Stimulated activated naive B cell treated with anti-CD40 and anti-IgM and Interleukin-4, amounts not matched to agents 10 μg/mL and 1 μg/mL and 100 μg/mL, for 72 hours (primary cell): Measurements from ENCODE around the gene KMT2A.
"Not testable (repeated sequence)": the region's sequence is repeated elsewhere in the genome, so short reads cannot be mapped to it uniquely, and the experiment has no call there.

Experiments used
- ATAC-seq, 2 donors: fragments of 150-1000 bp; cut with Tn5 transposase; replicated peaks; 2 replicates each; pipeline ENCODE4 v1.10.0; 2021; ENCODE audit warnings: moderate library complexity in 1 of 2
- DNase-seq: peaks from one replicate; pipeline ENCODE4 v3.0.0; 2021
- H3K27ac Mint-ChIP-seq: one replicate; pipeline ENCODE4 v1.8.0; 2022; ENCODE audit warnings: mild to moderate bottlenecking, mixed read lengths
- H3K27me3 Mint-ChIP-seq, 2 donors: one replicate each; pipeline ENCODE4 v1.8.0; 2022; ENCODE audit warnings: mixed read lengths in 2 of 2
- H3K36me3 Mint-ChIP-seq, 2 donors: one replicate each; pipeline ENCODE4 v1.8.0; 2022; ENCODE audit warnings: mixed read lengths in 2 of 2, mild to moderate bottlenecking in 1 of 2
- H3K4me1 Mint-ChIP-seq, 2 donors: one replicate each; pipeline ENCODE4 v1.8.0; 2022; ENCODE audit warnings: mixed read lengths in 2 of 2, mild to moderate bottlenecking in 1 of 2
- H3K4me3 Mint-ChIP-seq, 2 donors: one replicate each; pipeline ENCODE4 v1.8.0; 2022; ENCODE audit warnings: mild to moderate bottlenecking in 2 of 2, mixed read lengths in 2 of 2, moderate library complexity in 1 of 2
- H3K9me3 Mint-ChIP-seq, 2 donors: one replicate each; pipeline ENCODE4 v1.8.0; 2022; ENCODE audit warnings: mixed read lengths in 2 of 2, mild to moderate bottlenecking in 1 of 2

KMT2A gene

GRCh38 chr11:118435893-118436624 lies at the start of gene KMT2A:
Gene KMT2A (plus strand): TSS chr11:118436492. CDS start chr11:118436513, 21 bp downstream.
- peaks cover 26 to 48% of the 10 kb centered on the region in 2 donors for H3K4me1 Mint-ChIP-seq
- no peaks in the 10 kb centered on the region for H3K27me3 Mint-ChIP-seq
- ATAC-seq (peak; percentile 56 to 72), DNase-seq (peak; percentile 93)
- H3K4me3 Mint-ChIP-seq: peak within 1 kb of the TSS; percentile 96
- peaks cover 0 to 3% of the 10 kb centered on the region in 2 donors for H3K36me3 Mint-ChIP-seq
- H3K9me3 Mint-ChIP-seq: no peaks in the 10 kb centered on the region
- peak within 1 kb of the TSS; percentile 96 for H3K27ac Mint-ChIP-seq

GRCh38 chr11:118396097-118396501 lies 40.2 kb upstream of the KMT2A start:
- no peak for DNase-seq

GRCh38 chr11:118397448-118397847 lies 38.8 kb upstream of the KMT2A start:
- ATAC-seq (no peak), DNase-seq (no peak)
- Mint-ChIP-seq H3K27ac (no peak overlapping the region), H3K4me1 (peaks cover 16 to 20% of the 10 kb centered on the region in 2 donors), H3K9me3 (no peaks in the 10 kb centered on the region), H3K4me3 (no peak overlapping the region), H3K27me3 (no peaks in the 10 kb centered on the region), H3K36me3 (peaks cover 8 to 35% of the 10 kb centered on the region in 2 donors)

More at GRCh38 chr11:118396097-118396501, 40.2 kb upstream of the KMT2A start:
- peaks cover 11 to 28% of the 10 kb centered on the region in 2 donors for H3K36me3 Mint-ChIP-seq
- H3K4me1 Mint-ChIP-seq: peaks cover 16% of the 10 kb centered on the region in 2 donors
- peak overlapping the region; percentile 78 for H3K27ac Mint-ChIP-seq
- H3K9me3 Mint-ChIP-seq: no peaks in the 10 kb centered on the region
- no peak overlapping the region for H3K4me3 Mint-ChIP-seq
- no peak for ATAC-seq
- no peaks in the 10 kb centered on the region for H3K27me3 Mint-ChIP-seq

- Mint-ChIP-seq H3K9me3 (no peaks in the 10 kb centered on the region), H3K36me3 (peaks cover 7 to 37% of the 10 kb centered on the region in 2 donors), H3K27ac (peak overlapping the region; percentile 37), H3K4me1 (peaks cover 18 to 29% of the 10 kb centered on the region in 2 donors), H3K27me3 (no peaks in the 10 kb centered on the region), H3K4me3 (no peak overlapping the region)
- DNase-seq: no peak
- peak in 1 of 2 donors; percentile 34 for ATAC-seq
Observed at GRCh38 chr11:118398791-118399559, 37.3 kb upstream of the KMT2A start.

- ATAC-seq: peak; percentile 77 to 84
- peak within 1 kb of the TSS; percentile 95 to 97 for H3K4me3 Mint-ChIP-seq
- no peaks in the 10 kb centered on the region for H3K27me3 Mint-ChIP-seq
- peaks cover 9 to 36% of the 10 kb centered on the region in 2 donors for H3K36me3 Mint-ChIP-seq
- peak within 1 kb of the TSS; percentile 100 for H3K27ac Mint-ChIP-seq
- H3K4me1 Mint-ChIP-seq: peaks cover 24 to 50% of the 10 kb centered on the region in 2 donors
- peak; percentile 88 for DNase-seq
- H3K9me3 Mint-ChIP-seq: no peaks in the 10 kb centered on the region
Observed at GRCh38 chr11:118401151-118401879, 35.0 kb upstream of the KMT2A start, which contains the start of gene ATP5MG. Gene ATP5MG (plus strand): TSS chr11:118401606. CDS start chr11:118401666, 60 bp downstream.

- peak overlapping the region; percentile 95 to 97 for H3K4me3 Mint-ChIP-seq
- peak in 1 of 2 donors; percentile 38 for ATAC-seq
- H3K27ac Mint-ChIP-seq: peak overlapping the region; percentile 100
- H3K9me3 Mint-ChIP-seq: no peaks in the 10 kb centered on the region
- no peaks in the 10 kb centered on the region for H3K27me3 Mint-ChIP-seq
- H3K4me1 Mint-ChIP-seq: peaks cover 24 to 57% of the 10 kb centered on the region in 2 donors
- no peak for DNase-seq
- H3K36me3 Mint-ChIP-seq: peaks cover 9 to 41% of the 10 kb centered on the region in 2 donors
Observed at GRCh38 chr11:118401880-118402590, 34.3 kb upstream of the KMT2A start.

- H3K27me3 Mint-ChIP-seq, H3K9me3 Mint-ChIP-seq, ATAC-seq, DNase-seq: not testable (repeated sequence)
- H3K4me3 Mint-ChIP-seq: peak overlapping the region; percentile 95 to 97
- peaks cover 9 to 43% of the 10 kb centered on the region in 2 donors for H3K36me3 Mint-ChIP-seq
- peaks cover 24 to 57% of the 10 kb centered on the region in 2 donors for H3K4me1 Mint-ChIP-seq
- H3K27ac Mint-ChIP-seq: peak overlapping the region; percentile 62
Observed at GRCh38 chr11:118402594-118402993, 33.7 kb upstream of the KMT2A start.

- DNase-seq (no peak), ATAC-seq (no peak)
- peak overlapping the region; percentile 34 for H3K27ac Mint-ChIP-seq
- H3K9me3 Mint-ChIP-seq: no peaks in the 10 kb centered on the region
- no peak overlapping the region for H3K4me3 Mint-ChIP-seq
- peaks cover 17 to 55% of the 10 kb centered on the region in 2 donors for H3K36me3 Mint-ChIP-seq
- H3K4me1 Mint-ChIP-seq: peaks cover 16 to 69% of the 10 kb centered on the region in 2 donors
- H3K27me3 Mint-ChIP-seq: no peaks in the 10 kb centered on the region
Observed at GRCh38 chr11:118406599-118407166, 29.6 kb upstream of the KMT2A start.

GRCh38 chr11:118410055-118410745 lies 26.1 kb upstream of the KMT2A start:
- Mint-ChIP-seq H3K36me3 (peaks cover 13 to 40% of the 10 kb centered on the region in 2 donors), H3K9me3 (no peaks in the 10 kb centered on the region), H3K4me1 (peaks cover 8 to 44% of the 10 kb centered on the region in 2 donors), H3K4me3 (no peak overlapping the region), H3K27me3 (no peaks in the 10 kb centered on the region), H3K27ac (peak overlapping the region; percentile 48)
- DNase-seq: no peak
- ATAC-seq: no peak

- Mint-ChIP-seq H3K4me3 (no peak overlapping the region), H3K9me3 (no peaks in the 10 kb centered on the region), H3K36me3 (peaks cover 9 to 35% of the 10 kb centered on the region in 2 donors), H3K4me1 (peaks cover 8 to 32% of the 10 kb centered on the region in 2 donors), H3K27me3 (no peaks in the 10 kb centered on the region), H3K27ac (no peak overlapping the region)
- DNase-seq: no peak
- no peak for ATAC-seq
Observed at GRCh38 chr11:118411530-118411929, 24.8 kb upstream of the KMT2A start.

- Mint-ChIP-seq H3K9me3 (no peaks in the 10 kb centered on the region), H3K36me3 (peaks cover 9 to 32% of the 10 kb centered on the region in 2 donors), H3K27ac (no peak overlapping the region), H3K4me1 (peaks cover 8 to 27% of the 10 kb centered on the region in 2 donors), H3K4me3 (no peak overlapping the region), H3K27me3 (no peaks in the 10 kb centered on the region)
- DNase-seq (no peak), ATAC-seq (no peak)
Observed at GRCh38 chr11:118412921-118413320, 23.4 kb upstream of the KMT2A start.

GRCh38 chr11:118415062-118415738 lies 21.1 kb upstream of the KMT2A start:
- Mint-ChIP-seq H3K4me3 (no peak overlapping the region), H3K9me3 (no peaks in the 10 kb centered on the region), H3K27me3 (no peaks in the 10 kb centered on the region), H3K4me1 (peaks cover 7 to 13% of the 10 kb centered on the region in 2 donors), H3K36me3 (peaks cover 6 to 17% of the 10 kb centered on the region in 2 donors), H3K27ac (no peak overlapping the region)
- DNase-seq: no peak
- ATAC-seq: no peak
